ENCODE results near the gene DNAH17. TPM values are rescaled to one million over a fixed set of nuclear protein-coding genes. Genes with fewer than 3 reads are reported as not detected.

The DNAH17 gene
- total RNA-seq, 1 experiment from 2014 or later, result 0.11 TPM

DNA sequence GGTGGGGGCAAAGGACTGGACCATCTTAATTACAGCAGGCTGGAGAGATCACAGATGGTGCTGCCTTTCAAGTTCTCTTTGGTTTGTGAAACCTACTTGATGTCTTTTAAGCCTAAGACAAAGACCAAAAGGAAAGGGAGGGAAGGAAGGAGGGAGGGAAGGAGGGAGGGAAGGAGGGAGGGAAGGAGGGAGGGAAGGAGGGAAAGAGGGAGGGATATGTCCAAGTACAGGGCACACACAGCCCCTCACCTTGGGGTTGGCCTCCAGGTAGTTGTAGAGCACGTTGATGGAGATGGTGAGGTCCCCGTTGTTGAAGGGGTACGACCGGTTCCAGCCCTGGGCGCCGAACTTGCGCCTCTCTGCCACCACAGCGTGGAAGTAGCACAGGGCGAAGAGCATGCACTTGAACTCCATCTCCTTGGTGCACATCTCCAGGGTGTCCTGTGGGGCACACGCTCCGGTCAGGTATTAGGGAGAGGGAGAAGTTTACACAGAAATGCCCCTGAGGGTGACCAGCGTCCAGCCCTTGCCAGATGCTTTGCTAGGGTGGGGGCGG lies 143.3 kb downstream of the DNAH17 start:
- CTCF ChIA-PET, result no interaction called here
- H3K9me3 ChIP-seq (ENCODE audit: low read depth, low read length, poor library complexity, severe bottlenecking), result no peaks in the 10 kb centered on the region
- intact Hi-C loops (cut with micrococcal nuclease; ENCODE audit: unreplicated experiment), result no loop called here
- no peaks in the 10 kb centered on the region for H3K4me1 ChIP-seq (ENCODE audit: insufficient read depth, low read length, poor library complexity, severe bottlenecking)
- BruUV-seq (replicated peaks), result no TSS peak
- no peak overlapping the region for H3K4me3 ChIP-seq (ENCODE audit: low read depth, low read length, poor library complexity, severe bottlenecking)
- H3K36me3 ChIP-seq (ENCODE audit: insufficient read depth, low read length, poor library complexity, severe bottlenecking), result no peaks in the 10 kb centered on the region
- POLR2A ChIA-PET (ENCODE audit: low non-redundant PET), result no interaction called here
- no peak overlapping the region for H3K27ac ChIP-seq (ENCODE audit: low read depth, low read length, poor library complexity, severe bottlenecking)
- H3K27me3 ChIP-seq (replicated peaks; ENCODE audit: insufficient read depth, low read depth, low read length, poor library complexity), result no peaks in the 10 kb centered on the region
- TF ChIP-seq CTCF (conservative IDR thresholded peaks at IDR 0.05; ENCODE audit: low read depth, low read length), result no peak
- TF ChIP-seq EZH2 (IDR thresholded peaks at IDR 0.05; ENCODE audit: borderline replicate concordance, low read depth, low read length, poor library complexity, severe bottlenecking), result no peak
- no peak for DNase-seq (ENCODE audit: low spot score)

- DNase-seq (ENCODE audit: low spot score), result no peak
- Histone ChIP-seq H3K4me3 (ENCODE audit: low read depth, low read length, poor library complexity, severe bottlenecking) (no peak overlapping the region), H3K36me3 (ENCODE audit: insufficient read depth, low read length, poor library complexity, severe bottlenecking) (no peaks in the 10 kb centered on the region), H3K9me3 (ENCODE audit: low read depth, low read length, poor library complexity, severe bottlenecking) (no peaks in the 10 kb centered on the region), H3K27ac (ENCODE audit: low read depth, low read length, poor library complexity, severe bottlenecking) (no peak overlapping the region), H3K27me3 (replicated peaks; ENCODE audit: insufficient read depth, low read depth, low read length, poor library complexity) (no peaks in the 10 kb centered on the region), H3K4me1 (ENCODE audit: insufficient read depth, low read length, poor library complexity, severe bottlenecking) (no peaks in the 10 kb centered on the region)
- TF ChIP-seq EZH2 (IDR thresholded peaks at IDR 0.05; ENCODE audit: borderline replicate concordance, low read depth, low read length, poor library complexity, severe bottlenecking) (no peak), CTCF (conservative IDR thresholded peaks at IDR 0.05; ENCODE audit: low read depth, low read length) (no peak)
- CTCF ChIA-PET, result no interaction called here
- intact Hi-C loops (cut with micrococcal nuclease; ENCODE audit: unreplicated experiment), result no loop called here
- POLR2A ChIA-PET (ENCODE audit: low non-redundant PET), result no interaction called here
- BruUV-seq (replicated peaks), result no TSS peak
These were observed 144.0 kb downstream of the DNAH17 start for GRCh38 chr17:78433013-78433727.

DNA sequence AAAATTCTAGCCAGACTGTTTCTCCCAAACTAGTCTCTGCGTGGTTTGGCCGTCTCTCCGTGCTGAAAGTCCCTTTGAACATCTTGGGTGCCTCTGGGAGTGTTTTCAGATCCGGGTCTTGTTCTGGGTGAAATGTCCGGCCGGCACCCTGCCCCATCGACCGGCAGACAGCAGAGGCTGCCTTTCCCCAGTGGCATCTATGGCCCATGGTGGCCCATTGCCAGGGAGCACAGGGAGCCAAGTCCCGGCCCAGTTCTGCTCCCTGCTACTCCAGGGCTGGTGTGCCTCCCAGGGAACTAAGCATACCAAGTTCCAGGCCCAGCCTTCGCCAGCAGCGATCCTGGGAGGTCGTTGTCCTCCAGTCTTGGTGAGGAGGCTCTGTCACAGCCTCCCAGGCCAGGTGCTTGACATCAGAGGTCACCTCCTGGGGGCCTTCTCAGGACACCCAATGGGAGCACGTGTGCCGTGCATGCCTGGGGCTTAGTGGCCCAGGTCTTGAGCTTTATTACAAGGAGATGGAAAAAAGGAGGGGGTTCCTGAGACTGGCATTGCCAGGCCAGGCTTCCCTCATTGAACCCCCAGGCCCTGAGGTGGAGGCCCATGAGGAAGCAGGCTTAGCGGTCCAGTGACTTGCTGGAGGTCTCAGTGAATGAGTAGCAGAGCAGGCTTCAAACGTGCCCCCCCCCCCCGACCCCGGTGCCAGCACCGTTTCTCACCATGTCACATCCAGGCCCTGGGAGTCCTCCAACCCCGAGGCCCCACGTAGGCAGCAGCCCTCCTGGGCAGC lies 144.8 kb downstream of the DNAH17 start:
- no peak overlapping the region for H3K27ac ChIP-seq (ENCODE audit: low read depth, low read length, poor library complexity, severe bottlenecking)
- CTCF ChIA-PET, result no interaction called here
- no peaks in the 10 kb centered on the region for H3K9me3 ChIP-seq (ENCODE audit: low read depth, low read length, poor library complexity, severe bottlenecking)
- no peak for TF ChIP-seq CTCF (conservative IDR thresholded peaks at IDR 0.05; ENCODE audit: low read depth, low read length)
- TF ChIP-seq EZH2 (IDR thresholded peaks at IDR 0.05; ENCODE audit: borderline replicate concordance, low read depth, low read length, poor library complexity, severe bottlenecking), result no peak
- POLR2A ChIA-PET (ENCODE audit: low non-redundant PET), result no interaction called here
- DNase-seq (ENCODE audit: low spot score), result no peak
- no peaks in the 10 kb centered on the region for H3K36me3 ChIP-seq (ENCODE audit: insufficient read depth, low read length, poor library complexity, severe bottlenecking)
- no peak overlapping the region for H3K4me3 ChIP-seq (ENCODE audit: low read depth, low read length, poor library complexity, severe bottlenecking)
- no peaks in the 10 kb centered on the region for H3K4me1 ChIP-seq (ENCODE audit: insufficient read depth, low read length, poor library complexity, severe bottlenecking)
- H3K27me3 ChIP-seq (replicated peaks; ENCODE audit: insufficient read depth, low read depth, low read length, poor library complexity), result no peaks in the 10 kb centered on the region
- intact Hi-C loops (cut with micrococcal nuclease; ENCODE audit: unreplicated experiment), result no loop called here
- no TSS peak for BruUV-seq (replicated peaks)
